NCI-H460 (cell line): Measurements from ENCODE around the gene CCND3. TPM values are rescaled to one million over a fixed set of nuclear protein-coding genes. Genes with fewer than 3 reads are reported as not detected.
"Not testable (repeated sequence)": the region's sequence is repeated elsewhere in the genome, so short reads cannot be mapped to it uniquely, and the experiment has no call there.

Experiments
- DNase-seq: peaks from one replicate; pipeline ENCODE4 v3.0.0-alpha.2; 2016; ENCODE audit warnings: low read depth; ENCODE audit errors: extremely low read depth
- total RNA-seq: library from RNA; depleted of rRNA; stranded (reverse); fragments of >200 nt; shearing (Covaris generic); gene quantifications from 2 replicates; pipeline ENCODE4 v1.2.3, GENCODE V29; 2014

The CCND3 gene
- total RNA-seq, 1 experiment from 2014 or later, result 18.9 TPM

GRCh38 chr6:41954668-41955067, 13.1 kb upstream of the CCND3 start:
- DNase-seq, result no peak

- DNase-seq, result no peak
These were observed 6.1 kb upstream of the CCND3 start for GRCh38 chr6:41947581-41948220.

GRCh38 chr6:41943456-41943855, 1.8 kb upstream of the CCND3 start:
- DNase-seq, result no peak

- DNase-seq, result not testable (repeated sequence)
These were observed 1.3 kb upstream of the CCND3 start for GRCh38 chr6:41942882-41943281.

- DNase-seq, result no peak
These were observed 651 bp upstream of the CCND3 start for GRCh38 chr6:41942067-41942851.

- no peak for DNase-seq
These were observed 789 bp downstream of the CCND3 start for GRCh38 chr6:41940759-41941279.

- DNase-seq, result no peak
These were observed 1.5 kb downstream of the CCND3 start for GRCh38 chr6:41939848-41940758.

GRCh38 chr6:41939176-41939847, 2.3 kb downstream of the CCND3 start:
- no peak for DNase-seq

- DNase-seq, result no peak
These were observed 2.9 kb downstream of the CCND3 start for GRCh38 chr6:41938590-41939175.

GRCh38 chr6:41937861-41938574, 3.6 kb downstream of the CCND3 start:
- no peak for DNase-seq

GRCh38 chr6:41937472-41937860, 4.1 kb downstream of the CCND3 start:
- no peak for DNase-seq

- peak; percentile 71 for DNase-seq
These were observed 5.4 kb downstream of the CCND3 start for GRCh38 chr6:41936073-41936837.

GRCh38 chr6:41935685-41936072, 5.9 kb downstream of the CCND3 start:
- DNase-seq, result no peak

- no peak for DNase-seq
These were observed 6.4 kb downstream of the CCND3 start for GRCh38 chr6:41935193-41935574.

GRCh38 chr6:41934278-41935192, 7.1 kb downstream of the CCND3 start:
- no peak for DNase-seq

- DNase-seq, result no peak
These were observed 9.2 kb downstream of the CCND3 start for GRCh38 chr6:41932378-41932777.

GRCh38 chr6:41931792-41932191, 9.8 kb downstream of the CCND3 start:
- no peak for DNase-seq

- DNase-seq, result no peak
These were observed 11.7 kb downstream of the CCND3 start for GRCh38 chr6:41929924-41930323.
